Measurements from ENCODE around the gene TAP1. TPM values are rescaled to one million over a fixed set of nuclear protein-coding genes. Genes with fewer than 3 reads are reported as not detected.

The TAP1 gene
- total RNA-seq, 2 experiments from 2014 or later: 91.5 to 93.9 TPM

DNA sequence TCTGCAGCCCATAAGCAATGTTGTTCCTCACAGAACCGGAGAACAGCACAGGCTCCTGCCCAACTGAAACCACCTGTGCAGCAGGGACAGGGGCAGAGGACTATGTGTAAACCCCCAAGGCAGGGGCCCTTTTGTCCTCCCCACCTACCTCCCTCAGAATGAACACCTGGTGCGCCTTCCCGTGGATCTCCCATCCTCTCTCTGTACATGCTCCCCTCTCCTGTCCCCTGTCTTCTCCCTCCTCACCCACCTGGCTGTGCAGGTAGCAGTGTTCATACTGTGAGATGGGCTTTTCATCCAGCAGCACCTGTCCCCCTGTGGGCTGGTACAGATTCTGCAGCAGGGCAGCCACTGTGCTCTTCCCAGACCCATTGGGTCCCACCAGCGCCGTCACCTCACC lies 23.5 kb downstream of the TAP1 start:
- ChIA-PET CTCF (no interaction called here), POLR2A (no interaction called here)
- intact Hi-C loops (cut with DNase I, micrococcal nuclease): no loop called here
- H3K27me3 Mint-ChIP-seq: no peaks in the 10 kb centered on the region
- Histone ChIP-seq H3K4me3 (ENCODE audit: low read length) (no peak overlapping the region), H3K27me3 (ENCODE audit: control insufficient read depth in 1 of 2, insufficient read depth in 2 of 2, low read length in 2 of 2) (no peaks in the 10 kb centered on the region), H3K36me3 (ENCODE audit: insufficient read depth, low read length) (peaks cover 78% of the 10 kb centered on the region), H3K9me3 (ENCODE audit: control insufficient read depth in 1 of 2, insufficient read depth in 1 of 2, low read length in 2 of 2) (no peaks in the 10 kb centered on the region), H3K27ac (ENCODE audit: low read depth in 1 of 2, low read length in 2 of 2) (no peak overlapping the region), H3K4me1 (ENCODE audit: insufficient read depth, low read length) (peaks cover 2% of the 10 kb centered on the region)
- H3K4me3 Mint-ChIP-seq: no peak overlapping the region
- no peak for DNase-seq
- no peak for ATAC-seq (ENCODE audit: poor library complexity)
- H3K4me1 Mint-ChIP-seq (ENCODE audit: low read depth): peaks cover 29% of the 10 kb centered on the region
- no peaks in the 10 kb centered on the region for H3K9me3 Mint-ChIP-seq
- peaks cover 82% of the 10 kb centered on the region for H3K36me3 Mint-ChIP-seq (ENCODE audit: low read depth)
- TF ChIP-seq, protein P1, sequence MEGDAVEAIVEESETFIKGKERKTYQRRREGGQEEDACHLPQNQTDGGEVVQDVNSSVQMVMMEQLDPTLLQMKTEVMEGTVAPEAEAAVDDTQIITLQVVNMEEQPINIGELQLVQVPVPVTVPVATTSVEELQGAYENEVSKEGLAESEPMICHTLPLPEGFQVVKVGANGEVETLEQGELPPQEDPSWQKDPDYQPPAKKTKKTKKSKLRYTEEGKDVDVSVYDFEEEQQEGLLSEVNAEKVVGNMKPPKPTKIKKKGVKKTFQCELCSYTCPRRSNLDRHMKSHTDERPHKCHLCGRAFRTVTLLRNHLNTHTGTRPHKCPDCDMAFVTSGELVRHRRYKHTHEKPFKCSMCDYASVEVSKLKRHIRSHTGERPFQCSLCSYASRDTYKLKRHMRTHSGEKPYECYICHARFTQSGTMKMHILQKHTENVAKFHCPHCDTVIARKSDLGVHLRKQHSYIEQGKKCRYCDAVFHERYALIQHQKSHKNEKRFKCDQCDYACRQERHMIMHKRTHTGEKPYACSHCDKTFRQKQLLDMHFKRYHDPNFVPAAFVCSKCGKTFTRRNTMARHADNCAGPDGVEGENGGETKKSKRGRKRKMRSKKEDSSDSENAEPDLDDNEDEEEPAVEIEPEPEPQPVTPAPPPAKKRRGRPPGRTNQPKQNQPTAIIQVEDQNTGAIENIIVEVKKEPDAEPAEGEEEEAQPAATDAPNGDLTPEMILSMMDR (IDR thresholded peaks at IDR 0.05): no peak
- H3K27ac Mint-ChIP-seq: no peak overlapping the region

- H3K9me3 Mint-ChIP-seq: no peaks in the 10 kb centered on the region
- peaks cover 77% of the 10 kb centered on the region for H3K36me3 Mint-ChIP-seq (ENCODE audit: low read depth)
- no peaks in the 10 kb centered on the region for H3K4me1 ChIP-seq (ENCODE audit: insufficient read depth, low read length)
- no peak overlapping the region for H3K27ac Mint-ChIP-seq
- CTCF ChIA-PET: no interaction called here
- peaks cover 73% of the 10 kb centered on the region for H3K36me3 ChIP-seq (ENCODE audit: insufficient read depth, low read length)
- POLR2A ChIA-PET: no interaction called here
- no peaks in the 10 kb centered on the region for H3K27me3 ChIP-seq (ENCODE audit: control insufficient read depth in 1 of 2, insufficient read depth in 2 of 2, low read length in 2 of 2)
- no peaks in the 10 kb centered on the region for H3K9me3 ChIP-seq (ENCODE audit: control insufficient read depth in 1 of 2, insufficient read depth in 1 of 2, low read length in 2 of 2)
- no peak overlapping the region for H3K4me3 Mint-ChIP-seq
- no peaks in the 10 kb centered on the region for H3K27me3 Mint-ChIP-seq
- no peak overlapping the region for H3K27ac ChIP-seq (ENCODE audit: low read depth in 1 of 2, low read length in 2 of 2)
- no peak for ATAC-seq (ENCODE audit: poor library complexity)
- H3K4me1 Mint-ChIP-seq (ENCODE audit: low read depth): peaks cover 24% of the 10 kb centered on the region
- TF ChIP-seq, protein P1 (IDR thresholded peaks at IDR 0.05): no peak
- no peak overlapping the region for H3K4me3 ChIP-seq (ENCODE audit: low read length)
- no peak for DNase-seq
- intact Hi-C loops (cut with DNase I, micrococcal nuclease): loop anchor here in 1 of 2 experiments (5.0 kb wide), 1 partner anchor 38 kb away; no protein-coding TSS in a partner anchor
These were observed 24.0 kb downstream of the TAP1 start for GRCh38 chr6:32829495-32829894.

DNA sequence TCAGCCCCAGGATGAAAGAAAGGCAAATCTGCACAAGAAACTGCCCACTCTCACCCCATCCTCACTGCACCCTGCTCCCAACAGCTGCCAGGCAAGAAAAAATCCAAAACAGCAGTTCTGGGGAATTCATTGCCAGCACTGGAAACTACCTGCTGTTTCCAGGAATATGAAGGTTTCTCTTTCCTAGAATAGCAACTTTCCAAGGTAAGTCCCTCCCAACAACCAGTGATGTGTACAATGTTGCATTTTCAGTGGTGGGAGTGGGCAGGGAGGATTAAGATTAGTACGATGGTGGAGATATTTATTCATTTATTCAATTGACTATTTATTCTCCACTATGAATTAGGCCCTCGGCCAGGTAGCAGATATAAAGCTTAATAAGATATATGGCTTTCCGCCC lies 26.5 kb downstream of the TAP1 start:
- TF ChIP-seq, protein P1 (IDR thresholded peaks at IDR 0.05): no peak
- POLR2A ChIA-PET: interaction anchor here (1.2 to 2.1 kb wide), 4 partner anchors 11 to 145 kb away, joined by 3 to 14 read pairs (median 8); partner anchors contain the start of gene TAP2
- H3K9me3 Mint-ChIP-seq: no peaks in the 10 kb centered on the region
- Histone ChIP-seq H3K27me3 (ENCODE audit: control insufficient read depth in 1 of 2, insufficient read depth in 2 of 2, low read length in 2 of 2) (no peaks in the 10 kb centered on the region), H3K36me3 (ENCODE audit: insufficient read depth, low read length) (peaks cover 49% of the 10 kb centered on the region), H3K4me1 (ENCODE audit: insufficient read depth, low read length) (no peaks in the 10 kb centered on the region), H3K27ac (ENCODE audit: low read depth in 1 of 2, low read length in 2 of 2) (no peak overlapping the region), H3K4me3 (ENCODE audit: low read length) (no peak overlapping the region), H3K9me3 (ENCODE audit: control insufficient read depth in 1 of 2, insufficient read depth in 1 of 2, low read length in 2 of 2) (no peaks in the 10 kb centered on the region)
- H3K4me1 Mint-ChIP-seq (ENCODE audit: low read depth): peaks cover 6% of the 10 kb centered on the region
- ATAC-seq (ENCODE audit: poor library complexity) (no peak), DNase-seq (no peak)
- no peaks in the 10 kb centered on the region for H3K27me3 Mint-ChIP-seq
- intact Hi-C loops (cut with DNase I, micrococcal nuclease): loop anchor here in 1 of 2 experiments (5.0 kb wide), 1 partner anchor 40 kb away; no protein-coding TSS in a partner anchor
- H3K36me3 Mint-ChIP-seq (ENCODE audit: low read depth): peaks cover 52% of the 10 kb centered on the region
- H3K4me3 Mint-ChIP-seq: no peak overlapping the region
- CTCF ChIA-PET: interaction anchor here (1.5 to 2.1 kb wide), 3 partner anchors 14 to 41 kb away, joined by 3 to 18 read pairs (median 5); partner anchors contain the start of genes PSMB9 and TAP1
- H3K27ac Mint-ChIP-seq: peak overlapping the region; percentile 20

Measured in CD4-positive, alpha-beta T cell (primary cell).